ENCODE results near the gene MAS1L. TPM values are rescaled to one million over a fixed set of nuclear protein-coding genes. Genes with fewer than 3 reads are reported as not detected.
A peak's percentile ranks its signal among the peaks of the same experiment; 100 is the strongest.

MAS1L gene
- total RNA-seq, 2 donors from 2014 or later, result not detected

- Mint-ChIP-seq H3K9me3 (no peaks in the 10 kb centered on the region), H3K4me3 (no peak overlapping the region), H3K27ac (no peak overlapping the region), H3K27me3 (peaks cover 20 to 30% of the 10 kb centered on the region in 2 donors), H3K4me1 (ENCODE audit: low read depth in 2 of 2) (no peaks in the 10 kb centered on the region), H3K36me3 (no peaks in the 10 kb centered on the region)
- ATAC-seq (peak in 1 of 2 donors; percentile 40), DNase-seq (ENCODE audit: low spot score) (no peak)
Observed at GRCh38 chr6:29487131-29487530, 625 bp downstream of the MAS1L start.

GRCh38 chr6:29486577-29486976 is 1.2 kb downstream of the MAS1L start:
- Mint-ChIP-seq H3K9me3 (no peaks in the 10 kb centered on the region), H3K27ac (no peak overlapping the region), H3K27me3 (peaks cover 26 to 30% of the 10 kb centered on the region in 2 donors), H3K36me3 (no peaks in the 10 kb centered on the region), H3K4me3 (no peak overlapping the region), H3K4me1 (ENCODE audit: low read depth in 2 of 2) (no peaks in the 10 kb centered on the region)
- DNase-seq (ENCODE audit: low spot score) (no peak), ATAC-seq (no peak)

GRCh38 chr6:29483735-29484134 is 4.0 kb downstream of the MAS1L start:
- Mint-ChIP-seq H3K4me1 (ENCODE audit: low read depth in 2 of 2) (no peaks in the 10 kb centered on the region), H3K4me3 (no peak overlapping the region), H3K27me3 (peaks cover 28 to 45% of the 10 kb centered on the region in 2 donors), H3K9me3 (no peaks in the 10 kb centered on the region), H3K36me3 (no peaks in the 10 kb centered on the region), H3K27ac (no peak overlapping the region)
- ATAC-seq, result no peak
- DNase-seq (ENCODE audit: low spot score), result no peak

- no peaks in the 10 kb centered on the region for H3K4me1 Mint-ChIP-seq (ENCODE audit: low read depth in 2 of 2)
- no peak overlapping the region for H3K27ac Mint-ChIP-seq
- H3K27me3 Mint-ChIP-seq, result peaks cover 28 to 48% of the 10 kb centered on the region in 2 donors
- DNase-seq (ENCODE audit: low spot score) (no peak), ATAC-seq (no peak)
- H3K9me3 Mint-ChIP-seq, result no peaks in the 10 kb centered on the region
- H3K4me3 Mint-ChIP-seq, result no peak overlapping the region
- H3K36me3 Mint-ChIP-seq, result no peaks in the 10 kb centered on the region
Observed at GRCh38 chr6:29483186-29483585, 4.6 kb downstream of the MAS1L start.

- Mint-ChIP-seq H3K27ac (no peak overlapping the region), H3K9me3 (no peaks in the 10 kb centered on the region), H3K4me1 (ENCODE audit: low read depth in 2 of 2) (no peaks in the 10 kb centered on the region), H3K4me3 (no peak overlapping the region), H3K27me3 (peaks cover 16 to 40% of the 10 kb centered on the region in 2 donors), H3K36me3 (no peaks in the 10 kb centered on the region)
- ATAC-seq (no peak), DNase-seq (ENCODE audit: low spot score) (no peak)
Observed at GRCh38 chr6:29479560-29479959, 8.2 kb downstream of the MAS1L start.

- ATAC-seq, result no peak
- H3K9me3 Mint-ChIP-seq, result no peaks in the 10 kb centered on the region
- H3K27ac Mint-ChIP-seq, result no peak overlapping the region
- peaks cover 16 to 39% of the 10 kb centered on the region in 2 donors for H3K27me3 Mint-ChIP-seq
- H3K4me3 Mint-ChIP-seq, result no peak overlapping the region
- no peak for DNase-seq (ENCODE audit: low spot score)
- H3K36me3 Mint-ChIP-seq, result no peaks in the 10 kb centered on the region
- no peaks in the 10 kb centered on the region for H3K4me1 Mint-ChIP-seq (ENCODE audit: low read depth in 2 of 2)
Observed at GRCh38 chr6:29478740-29479139, 9.0 kb downstream of the MAS1L start.

- H3K4me1 Mint-ChIP-seq (ENCODE audit: low read depth in 2 of 2), result no peaks in the 10 kb centered on the region
- no peak overlapping the region for H3K4me3 Mint-ChIP-seq
- ATAC-seq, result no peak
- H3K36me3 Mint-ChIP-seq, result no peaks in the 10 kb centered on the region
- peaks cover 13 to 39% of the 10 kb centered on the region in 2 donors for H3K27me3 Mint-ChIP-seq
- no peak overlapping the region for H3K27ac Mint-ChIP-seq
- DNase-seq (ENCODE audit: low spot score), result no peak
- H3K9me3 Mint-ChIP-seq, result no peaks in the 10 kb centered on the region
Observed at GRCh38 chr6:29477923-29478450, 9.8 kb downstream of the MAS1L start.

GRCh38 chr6:29474996-29475395 is 12.8 kb downstream of the MAS1L start:
- DNase-seq (ENCODE audit: low spot score) (no peak), ATAC-seq (no peak)
- Mint-ChIP-seq H3K4me3 (no peak overlapping the region), H3K27ac (no peak overlapping the region), H3K4me1 (ENCODE audit: low read depth in 2 of 2) (no peaks in the 10 kb centered on the region), H3K27me3 (peaks cover 10 to 25% of the 10 kb centered on the region in 2 donors), H3K36me3 (no peaks in the 10 kb centered on the region), H3K9me3 (no peaks in the 10 kb centered on the region)

GRCh38 chr6:29466241-29466640 is 21.5 kb downstream of the MAS1L start:
- Mint-ChIP-seq H3K36me3 (no peaks in the 10 kb centered on the region), H3K27ac (no peak overlapping the region), H3K27me3 (peaks cover 17 to 26% of the 10 kb centered on the region in 2 donors), H3K4me1 (ENCODE audit: low read depth in 2 of 2) (no peaks in the 10 kb centered on the region), H3K9me3 (no peaks in the 10 kb centered on the region), H3K4me3 (no peak overlapping the region)
- no peak for ATAC-seq
- DNase-seq (ENCODE audit: low spot score), result no peak

GRCh38 chr6:29465801-29466200 is 22.0 kb downstream of the MAS1L start:
- no peaks in the 10 kb centered on the region for H3K4me1 Mint-ChIP-seq (ENCODE audit: low read depth in 2 of 2)
- ATAC-seq (no peak), DNase-seq (ENCODE audit: low spot score) (no peak)
- H3K27ac Mint-ChIP-seq, result no peak overlapping the region
- peaks cover 17 to 26% of the 10 kb centered on the region in 2 donors for H3K27me3 Mint-ChIP-seq
- no peak overlapping the region for H3K4me3 Mint-ChIP-seq
- H3K9me3 Mint-ChIP-seq, result no peaks in the 10 kb centered on the region
- no peaks in the 10 kb centered on the region for H3K36me3 Mint-ChIP-seq

- Mint-ChIP-seq H3K4me3 (no peak overlapping the region), H3K27ac (no peak overlapping the region), H3K4me1 (ENCODE audit: low read depth in 2 of 2) (no peaks in the 10 kb centered on the region), H3K36me3 (no peaks in the 10 kb centered on the region), H3K9me3 (no peaks in the 10 kb centered on the region), H3K27me3 (peaks cover 17 to 26% of the 10 kb centered on the region in 2 donors)
- ATAC-seq (no peak), DNase-seq (ENCODE audit: low spot score) (no peak)
Observed at GRCh38 chr6:29465279-29465678, 22.5 kb downstream of the MAS1L start.

- Mint-ChIP-seq H3K27ac (no peak overlapping the region), H3K4me3 (no peak overlapping the region), H3K36me3 (no peaks in the 10 kb centered on the region), H3K4me1 (ENCODE audit: low read depth in 2 of 2) (no peaks in the 10 kb centered on the region), H3K27me3 (peaks cover 22 to 29% of the 10 kb centered on the region in 2 donors), H3K9me3 (no peaks in the 10 kb centered on the region)
- DNase-seq (ENCODE audit: low spot score), result no peak
- ATAC-seq, result peak; percentile 11 to 38
Observed at GRCh38 chr6:29462022-29462421, 25.7 kb downstream of the MAS1L start.

- no peaks in the 10 kb centered on the region for H3K4me1 Mint-ChIP-seq (ENCODE audit: low read depth in 2 of 2)
- H3K9me3 Mint-ChIP-seq, result no peaks in the 10 kb centered on the region
- H3K27ac Mint-ChIP-seq, result no peak overlapping the region
- DNase-seq (ENCODE audit: low spot score), result no peak
- H3K36me3 Mint-ChIP-seq, result no peaks in the 10 kb centered on the region
- no peak overlapping the region for H3K4me3 Mint-ChIP-seq
- ATAC-seq, result no peak
- peaks cover 18 to 23% of the 10 kb centered on the region in 2 donors for H3K27me3 Mint-ChIP-seq
Observed at GRCh38 chr6:29461021-29461814, 26.5 kb downstream of the MAS1L start.

GRCh38 chr6:29456971-29457370 is 30.8 kb downstream of the MAS1L start, which contains the start of the genes OR11A1 and OR2H1:
Gene OR11A1, minus strand, starts transcription at chr6:29457071. Its CDS starts 29,430 bp downstream, at chr6:29427641.
Gene OR2H1, plus strand, starts transcription at chr6:29457155. Its CDS starts 4,615 bp downstream, at chr6:29461770.
- H3K4me3 Mint-ChIP-seq, result no peak within 1 kb of the TSS
- no peak for DNase-seq (ENCODE audit: low spot score)
- no peaks in the 10 kb centered on the region for H3K4me1 Mint-ChIP-seq (ENCODE audit: low read depth in 2 of 2)

More at GRCh38 chr6:29456971-29457370, 30.8 kb downstream of the MAS1L start, which contains the start of the genes OR11A1 and OR2H1:
- Mint-ChIP-seq H3K27me3 (peaks cover 12 to 26% of the 10 kb centered on the region in 2 donors), H3K36me3 (no peaks in the 10 kb centered on the region), H3K27ac (no peak within 1 kb of the TSS), H3K9me3 (no peaks in the 10 kb centered on the region)
- ATAC-seq, result no peak
